ENCODE results near the gene BPIFB6.

DNA sequence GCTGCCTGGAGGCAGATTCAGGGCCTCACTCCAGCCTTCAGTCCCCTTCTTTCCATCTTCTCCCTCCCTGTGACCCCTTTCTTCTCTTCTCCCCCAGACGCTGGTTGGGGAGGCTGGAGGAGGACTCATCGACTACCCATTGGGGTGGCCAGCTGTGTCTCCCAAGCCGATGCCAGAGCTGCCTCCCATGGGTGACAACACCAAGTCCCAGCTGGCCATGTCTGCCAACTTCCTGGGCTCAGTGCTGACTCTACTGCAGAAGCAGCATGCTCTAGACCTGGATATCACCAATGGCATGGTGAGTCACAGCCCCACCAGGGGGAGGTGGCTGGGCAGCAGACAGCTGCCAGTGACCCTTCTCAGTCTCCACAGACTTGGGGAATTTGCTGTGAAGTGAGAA is 60.9 kb downstream of the BPIFB6 start:
- TF ChIP-seq CTCF (IDR thresholded peaks at IDR 0.05 in 8 of 11, conservative IDR thresholded peaks at IDR 0.05 in 3 of 11) = no peak
- TF ChIP-seq POLR2AphosphoS5 (IDR thresholded peaks at IDR 0.05) = no peak
- TF ChIP-seq POLR2A (IDR thresholded peaks at IDR 0.05) = no peak
